Right cardiac atrium (tissue), 5 donors: ENCODE results near the gene GRM8. TPM values are rescaled to one million over a fixed set of nuclear protein-coding genes. Genes with fewer than 3 reads are reported as not detected.

Experiments
- ATAC-seq, 2 donors: fragments of 200-7000 bp; cut with Tn5 transposase; one replicate each; pipeline versions ENCODE4 v1.8.0 to v1.9.1; 2020; ENCODE audit warnings: moderate library complexity in 2 of 2, mild to moderate bottlenecking in 1 of 2
- DNase-seq, 3 donors: peaks; one replicate each; pipeline ENCODE4 v3.0.0-alpha.2; 2020
- H3K27ac ChIP-seq: one replicate; pipeline ENCODE4 v1.5.1; 2013; ENCODE audit warnings: mild to moderate bottlenecking, low read length, control low read depth, moderate library complexity
- H3K27me3 ChIP-seq: one replicate; pipeline ENCODE4 v1.6.1; 2013; ENCODE audit not compliant: control insufficient read depth, insufficient read depth
- H3K4me1 ChIP-seq: one replicate; pipeline ENCODE4 v1.6.1; 2013; ENCODE audit warnings: low read length; ENCODE audit not compliant: control insufficient read depth, insufficient read depth
- H3K4me3 ChIP-seq: one replicate; pipeline ENCODE4 v1.5.1; 2013; ENCODE audit warnings: low read length, control low read depth
- H3K9me3 ChIP-seq: one replicate; pipeline ENCODE4 v1.6.1; 2013; ENCODE audit warnings: low read length; ENCODE audit not compliant: control insufficient read depth
- WGBS: extraction: QIAGEN DNeasy Blood & Tissue Kit; methylation state at CpG from one replicate; pipeline ENCODE4 v1.1.7; 2013; 5-methylcytosine and 5-hydroxymethylcytosine counted together
- intact Hi-C, 4 donors: fragments of 100-400 bp; cut with DNase I; formaldehyde crosslinking; loops; one replicate each; pipeline versions ENCODE4 v1.11.0 to v1.14.0; 2022 to 2023
- polyA plus RNA-seq: library from polyadenylated mRNA; stranded (reverse); fragments of 200-250 nt; gene quantifications from one replicate; pipeline ENCODE4 v1.2.3, GENCODE V29; 2013
- total RNA-seq, 4 donors: library from RNA; stranded (reverse); fragmentation: NEBNext Ultra II Directional; extraction: Animal tissue kit (Norgen Biotek cat#: 25700); gene quantifications; one replicate each; pipeline ENCODE4 v1.2.1, GENCODE V29; 2021
- donor health status: healthy with polysubstance abuse.
- donor health status: DM: no; HTN: yes; CAD: no.
- donor health status: DM: no; HTN: no; CAD: no.
- donor health status: DM: no; HTN: yes; CAD: no; lungs with severe emphysema.
- donor health status: DM: yes; HTN: yes; CAD: no.

Gene GRM8
- total and polyA plus RNA-seq, 5 donors: 0.09 TPM; not detected in 4

- Histone ChIP-seq H3K9me3 (no peaks in the 10 kb centered on the region), H3K27ac (no peak overlapping the region), H3K27me3 (no peaks in the 10 kb centered on the region), H3K4me1 (peaks cover 1% of the 10 kb centered on the region), H3K4me3 (no peak overlapping the region)
- intact Hi-C loops: no loop called here
- DNase-seq: no peak
- no peak for ATAC-seq
- 83% methylated on average over 3 of the region's 3 CpGs for WGBS
Observed at GRCh38 chr7:127230192-127230925, 22.4 kb downstream of the GRM8 start.

- DNase-seq (no peak), ATAC-seq (no peak)
- Histone ChIP-seq H3K4me1 (no peaks in the 10 kb centered on the region), H3K27ac (no peak overlapping the region), H3K27me3 (no peaks in the 10 kb centered on the region), H3K9me3 (no peaks in the 10 kb centered on the region), H3K4me3 (no peak overlapping the region)
- intact Hi-C loops: no loop called here
- 30% methylated on average over 10 of the region's 10 CpGs for whole genome bisulfite sequencing
Observed at GRCh38 chr7:127226685-127227374, 25.9 kb downstream of the GRM8 start.

- WGBS: 86% methylated on average over 1 of the region's 1 CpG
- no peak for ATAC-seq
- H3K4me1 ChIP-seq: no peaks in the 10 kb centered on the region
- H3K27ac ChIP-seq: no peak overlapping the region
- H3K9me3 ChIP-seq: no peaks in the 10 kb centered on the region
- H3K27me3 ChIP-seq: no peaks in the 10 kb centered on the region
- intact Hi-C loops: no loop called here
- DNase-seq: no peak
- no peak overlapping the region for H3K4me3 ChIP-seq
Observed at GRCh38 chr7:127221731-127222130, 31.0 kb downstream of the GRM8 start.

- H3K9me3 ChIP-seq: no peaks in the 10 kb centered on the region
- WGBS: 38% methylated on average over 4 of the region's 4 CpGs
- ATAC-seq (no peak), DNase-seq (no peak)
- H3K4me1 ChIP-seq: no peaks in the 10 kb centered on the region
- H3K4me3 ChIP-seq: no peak overlapping the region
- no peaks in the 10 kb centered on the region for H3K27me3 ChIP-seq
- no peak overlapping the region for H3K27ac ChIP-seq
- intact Hi-C loops: no loop called here
Observed at GRCh38 chr7:127214956-127215718, 37.6 kb downstream of the GRM8 start.

GRCh38 chr7:127209886-127210285 lies 42.9 kb downstream of the GRM8 start:
- Histone ChIP-seq H3K9me3 (no peaks in the 10 kb centered on the region), H3K27me3 (no peaks in the 10 kb centered on the region), H3K27ac (no peak overlapping the region), H3K4me1 (no peaks in the 10 kb centered on the region), H3K4me3 (no peak overlapping the region)
- ATAC-seq (no peak), DNase-seq (no peak)
- 43% methylated on average over 2 of the region's 2 CpGs for WGBS
- intact Hi-C loops: no loop called here

- H3K9me3 ChIP-seq: no peaks in the 10 kb centered on the region
- no peaks in the 10 kb centered on the region for H3K27me3 ChIP-seq
- H3K27ac ChIP-seq: no peak overlapping the region
- H3K4me3 ChIP-seq: no peak overlapping the region
- 71% methylated on average over 3 of the region's 3 CpGs for WGBS
- intact Hi-C loops: no loop called here
- H3K4me1 ChIP-seq: no peaks in the 10 kb centered on the region
- ATAC-seq (no peak), DNase-seq (no peak)
Observed at GRCh38 chr7:127208860-127209259, 43.9 kb downstream of the GRM8 start.

GRCh38 chr7:127208351-127208750 lies 44.4 kb downstream of the GRM8 start:
- intact Hi-C loops: no loop called here
- H3K27me3 ChIP-seq: no peaks in the 10 kb centered on the region

GRCh38 chr7:127207806-127208205 lies 44.9 kb downstream of the GRM8 start:
- intact Hi-C loops: no loop called here
- ATAC-seq: no peak

More at GRCh38 chr7:127208351-127208750, 44.4 kb downstream of the GRM8 start:
- no peaks in the 10 kb centered on the region for H3K9me3 ChIP-seq
- H3K4me3 ChIP-seq: no peak overlapping the region
- no peak overlapping the region for H3K27ac ChIP-seq
- no peak for ATAC-seq
- DNase-seq: no peak
- WGBS: 73% methylated on average over 3 of the region's 3 CpGs
- no peaks in the 10 kb centered on the region for H3K4me1 ChIP-seq

GRCh38 chr7:127207230-127207629 lies 45.5 kb downstream of the GRM8 start:
- intact Hi-C loops: no loop called here
- WGBS: 55% methylated on average over 4 of the region's 4 CpGs
- H3K4me3 ChIP-seq: no peak overlapping the region
- H3K27me3 ChIP-seq: no peaks in the 10 kb centered on the region
- H3K9me3 ChIP-seq: no peaks in the 10 kb centered on the region
- ATAC-seq: no peak
- no peaks in the 10 kb centered on the region for H3K4me1 ChIP-seq
- no peak for DNase-seq
- no peak overlapping the region for H3K27ac ChIP-seq

More at GRCh38 chr7:127207806-127208205, 44.9 kb downstream of the GRM8 start:
- WGBS: 54% methylated on average over 5 of the region's 5 CpGs
- no peaks in the 10 kb centered on the region for H3K4me1 ChIP-seq
- H3K4me3 ChIP-seq: no peak overlapping the region
- H3K27me3 ChIP-seq: no peaks in the 10 kb centered on the region
- no peak overlapping the region for H3K27ac ChIP-seq
- no peaks in the 10 kb centered on the region for H3K9me3 ChIP-seq
- DNase-seq: no peak

GRCh38 chr7:127194571-127194970 lies 58.2 kb downstream of the GRM8 start:
- Histone ChIP-seq H3K4me1 (no peaks in the 10 kb centered on the region), H3K27ac (no peak overlapping the region), H3K9me3 (no peaks in the 10 kb centered on the region), H3K4me3 (no peak overlapping the region), H3K27me3 (no peaks in the 10 kb centered on the region)
- WGBS: 56% methylated on average over 2 of the region's 2 CpGs
- intact Hi-C loops: no loop called here
- DNase-seq (no peak), ATAC-seq (no peak)

GRCh38 chr7:127189886-127190285 lies 62.9 kb downstream of the GRM8 start:
- H3K4me3 ChIP-seq: no peak overlapping the region
- WGBS: 33% methylated on average over 3 of the region's 3 CpGs
- no peaks in the 10 kb centered on the region for H3K9me3 ChIP-seq
- DNase-seq (no peak), ATAC-seq (no peak)
- no peak overlapping the region for H3K27ac ChIP-seq
- H3K27me3 ChIP-seq: no peaks in the 10 kb centered on the region
- intact Hi-C loops: no loop called here
- H3K4me1 ChIP-seq: no peaks in the 10 kb centered on the region
